HL-60 (cell line): ENCODE measurements around the gene PNLIPRP1.

ENCODE experiments used
- GABPA ChIP-seq: IDR thresholded peaks from 2 replicates; pipeline ENCODE4 v1.6.1; 2012; ENCODE audit warnings: low read depth
- TF ChIP-seq, protein P1 (sequence below): IDR thresholded peaks from one replicate; pipeline ENCODE4 v1.5.1; 2011; ENCODE audit warnings: low read length, control low read depth, inconsistent platforms; ENCODE audit not compliant: insufficient read depth

DNA sequence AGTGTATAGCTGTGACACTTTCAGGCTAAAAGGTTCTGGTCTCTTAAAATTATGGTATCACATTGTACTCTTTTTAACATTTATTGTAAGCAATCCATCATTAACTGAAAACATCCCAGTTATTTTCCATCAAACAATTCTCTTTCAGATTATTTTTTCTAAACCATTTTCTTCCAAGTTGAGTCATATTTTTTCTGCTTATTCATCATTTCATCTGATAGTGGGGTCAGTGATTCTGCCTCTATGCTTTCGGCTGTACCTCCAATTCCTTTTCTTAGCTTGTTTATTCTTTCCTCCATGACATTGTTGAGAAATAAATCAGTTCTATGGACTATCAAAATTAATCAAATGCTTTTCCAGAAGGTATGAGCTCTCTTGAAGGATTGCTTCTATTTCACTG lies 45.6 kb upstream of the PNLIPRP1 start:
- TF ChIP-seq, protein P1, sequence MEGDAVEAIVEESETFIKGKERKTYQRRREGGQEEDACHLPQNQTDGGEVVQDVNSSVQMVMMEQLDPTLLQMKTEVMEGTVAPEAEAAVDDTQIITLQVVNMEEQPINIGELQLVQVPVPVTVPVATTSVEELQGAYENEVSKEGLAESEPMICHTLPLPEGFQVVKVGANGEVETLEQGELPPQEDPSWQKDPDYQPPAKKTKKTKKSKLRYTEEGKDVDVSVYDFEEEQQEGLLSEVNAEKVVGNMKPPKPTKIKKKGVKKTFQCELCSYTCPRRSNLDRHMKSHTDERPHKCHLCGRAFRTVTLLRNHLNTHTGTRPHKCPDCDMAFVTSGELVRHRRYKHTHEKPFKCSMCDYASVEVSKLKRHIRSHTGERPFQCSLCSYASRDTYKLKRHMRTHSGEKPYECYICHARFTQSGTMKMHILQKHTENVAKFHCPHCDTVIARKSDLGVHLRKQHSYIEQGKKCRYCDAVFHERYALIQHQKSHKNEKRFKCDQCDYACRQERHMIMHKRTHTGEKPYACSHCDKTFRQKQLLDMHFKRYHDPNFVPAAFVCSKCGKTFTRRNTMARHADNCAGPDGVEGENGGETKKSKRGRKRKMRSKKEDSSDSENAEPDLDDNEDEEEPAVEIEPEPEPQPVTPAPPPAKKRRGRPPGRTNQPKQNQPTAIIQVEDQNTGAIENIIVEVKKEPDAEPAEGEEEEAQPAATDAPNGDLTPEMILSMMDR, result no peak
- no peak for TF ChIP-seq GABPA
